SK-N-SH treated with all-trans-retinoic acid at 6 μM for 48 hours (cell line): ENCODE data around the gene CHCHD1.
A peak's percentile ranks its signal among the peaks of the same experiment; 100 is the strongest.

Source experiments
- ATAC-seq: fragments of 200-7000 bp; cut with Tn5 transposase; 3 replicates; pipeline ENCODE4 v1.9.1; 2020; ENCODE audit warnings: mild to moderate bottlenecking, moderate library complexity
- ARNTL ChIP-seq: fragments of 450-650 bp; formaldehyde crosslinking; IDR thresholded peaks from 2 replicates; pipeline ENCODE4 v1.5.0; 2020; ENCODE audit warnings: low read depth, mild to moderate bottlenecking, moderate library complexity, borderline replicate concordance
- BACH2 ChIP-seq: fragments of 250-450 bp; sonication (Bioruptor Pico); IDR thresholded peaks from 2 replicates; pipeline ENCODE4 v1.9.0; 2021; ENCODE audit warnings: mild to moderate bottlenecking, borderline replicate concordance
- CSDC2 ChIP-seq: fragments of 250-450 bp; sonication (Bioruptor Pico); IDR thresholded peaks from 2 replicates; pipeline ENCODE4 v1.5.0; 2020; ENCODE audit warnings: mild to moderate bottlenecking, moderate library complexity
- ESRRG ChIP-seq: fragments of 250-450 bp; sonication (Bioruptor Pico); IDR thresholded peaks from 2 replicates; pipeline ENCODE4 v1.6.1; 2021; ENCODE audit warnings: mild to moderate bottlenecking
- GLIS3 ChIP-seq: fragments of 250-450 bp; sonication (Bioruptor Pico); IDR thresholded peaks from 2 replicates; pipeline ENCODE4 v1.5.0; 2020; ENCODE audit warnings: mild to moderate bottlenecking, moderate library complexity
- ISL1 ChIP-seq: fragments of 250-450 bp; sonication (Bioruptor Pico); IDR thresholded peaks from 2 replicates; pipeline ENCODE4 v2.1.2; 2022; ENCODE audit warnings: mild to moderate bottlenecking, moderate library complexity
- OSR1 ChIP-seq: fragments of 250-450 bp; sonication (Bioruptor Pico); IDR thresholded peaks from 2 replicates; pipeline ENCODE4 v1.8.0; 2022; ENCODE audit warnings: moderate library complexity, mild to moderate bottlenecking, inconsistent platforms
- PPARA ChIP-seq: fragments of 250-450 bp; sonication (Bioruptor Pico); IDR thresholded peaks from 2 replicates; pipeline ENCODE4 v1.5.0; 2020; ENCODE audit warnings: mild to moderate bottlenecking, borderline replicate concordance
- RARB ChIP-seq: fragments of 250-450 bp; sonication (Bioruptor Pico); IDR thresholded peaks from 2 replicates; pipeline ENCODE4 v1.8.0; 2021; ENCODE audit warnings: mild to moderate bottlenecking, moderate library complexity
- SNAI2 ChIP-seq: fragments of 250-450 bp; sonication (Bioruptor Pico); IDR thresholded peaks from 2 replicates; pipeline ENCODE4 v1.5.0; 2020; ENCODE audit warnings: mild to moderate bottlenecking, moderate library complexity
- TOX ChIP-seq: fragments of 250-450 bp; sonication (Bioruptor Pico); IDR thresholded peaks from 2 replicates; pipeline ENCODE4 v1.8.0; 2021; ENCODE audit warnings: mild to moderate bottlenecking, moderate library complexity, borderline replicate concordance
- ZNF565 ChIP-seq: fragments of 450-650 bp; formaldehyde crosslinking; conservative IDR thresholded peaks from 2 replicates; pipeline ENCODE4 v1.5.0; 2020; ENCODE audit warnings: low read depth, mild to moderate bottlenecking, moderate library complexity
- ZNF70 ChIP-seq: fragments of 450-650 bp; formaldehyde crosslinking; IDR thresholded peaks from 2 replicates; pipeline ENCODE4 v1.5.0; 2020; ENCODE audit warnings: mild to moderate bottlenecking, moderate library complexity
- ZNF8 ChIP-seq: fragments of 450-650 bp; formaldehyde crosslinking; IDR thresholded peaks from 2 replicates; pipeline ENCODE4 v1.5.0; 2020; ENCODE audit warnings: mild to moderate bottlenecking, moderate library complexity
- TF ChIP-seq, protein P1 (sequence below): fragments of 250-450 bp; sonication (Bioruptor Pico); IDR thresholded peaks from 2 replicates; pipeline ENCODE4 v1.8.0; 2021; ENCODE audit warnings: low read depth, mild to moderate bottlenecking, moderate library complexity, borderline replicate concordance
- TF ChIP-seq, protein P2 (sequence below): fragments of 250-450 bp; sonication (Bioruptor Pico); IDR thresholded peaks from 2 replicates; pipeline ENCODE4 v1.5.1; 2021; ENCODE audit warnings: mild to moderate bottlenecking, moderate library complexity
- TF ChIP-seq, protein P3 (sequence below): fragments of 250-450 bp; sonication (Bioruptor Pico); IDR thresholded peaks from 2 replicates; pipeline ENCODE4 v1.8.0; 2020; ENCODE audit warnings: mild to moderate bottlenecking, moderate library complexity, borderline replicate concordance
- TF ChIP-seq, protein P4 (sequence below): fragments of 250-450 bp; sonication (Bioruptor Pico); IDR thresholded peaks from 2 replicates; pipeline ENCODE4 v1.5.1; 2020; ENCODE audit warnings: low read depth, mild to moderate bottlenecking, moderate library complexity
- TF ChIP-seq, protein P5 (sequence below): fragments of 250-450 bp; sonication (Bioruptor Pico); IDR thresholded peaks from 2 replicates; pipeline ENCODE4 v1.5.0; 2020; ENCODE audit warnings: mild to moderate bottlenecking, moderate library complexity

Gene CHCHD1

DNA sequence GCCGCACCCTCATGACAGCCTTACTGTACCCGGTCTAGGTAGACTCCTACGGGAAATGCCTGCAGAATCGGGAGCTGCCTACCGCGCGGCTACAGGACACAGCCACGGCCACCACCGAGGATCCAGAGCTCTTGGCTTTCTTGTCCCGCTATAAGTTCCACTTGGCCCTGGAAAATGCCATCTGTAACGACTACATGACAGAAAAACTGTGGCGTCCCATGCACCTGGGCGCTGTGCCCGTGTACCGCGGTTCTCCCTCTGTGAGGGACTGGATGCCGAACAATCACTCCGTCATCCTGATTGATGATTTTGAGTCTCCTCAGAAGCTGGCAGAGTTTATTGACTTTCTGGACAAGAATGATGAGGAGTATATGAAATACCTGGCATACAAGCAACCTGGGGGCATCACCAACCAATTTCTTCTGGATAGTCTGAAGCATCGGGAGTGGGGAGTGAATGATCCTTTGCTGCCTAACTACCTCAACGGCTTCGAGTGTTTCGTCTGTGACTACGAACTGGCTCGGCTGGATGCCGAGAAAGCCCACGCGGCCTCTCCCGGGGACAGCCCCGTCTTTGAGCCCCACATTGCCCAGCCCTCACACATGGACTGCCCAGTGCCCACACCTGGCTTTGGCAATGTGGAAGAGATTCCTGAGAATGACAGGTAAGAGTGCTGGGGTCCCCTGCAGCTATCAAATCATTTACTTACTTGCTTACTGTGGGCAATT, 8.5 kb upstream of the CHCHD1 start:
- ATAC-seq: peak; percentile 34; the same call in 2 of the 3 replicates
- TF ChIP-seq ZNF565: no peak
- TF ChIP-seq, protein P1, sequence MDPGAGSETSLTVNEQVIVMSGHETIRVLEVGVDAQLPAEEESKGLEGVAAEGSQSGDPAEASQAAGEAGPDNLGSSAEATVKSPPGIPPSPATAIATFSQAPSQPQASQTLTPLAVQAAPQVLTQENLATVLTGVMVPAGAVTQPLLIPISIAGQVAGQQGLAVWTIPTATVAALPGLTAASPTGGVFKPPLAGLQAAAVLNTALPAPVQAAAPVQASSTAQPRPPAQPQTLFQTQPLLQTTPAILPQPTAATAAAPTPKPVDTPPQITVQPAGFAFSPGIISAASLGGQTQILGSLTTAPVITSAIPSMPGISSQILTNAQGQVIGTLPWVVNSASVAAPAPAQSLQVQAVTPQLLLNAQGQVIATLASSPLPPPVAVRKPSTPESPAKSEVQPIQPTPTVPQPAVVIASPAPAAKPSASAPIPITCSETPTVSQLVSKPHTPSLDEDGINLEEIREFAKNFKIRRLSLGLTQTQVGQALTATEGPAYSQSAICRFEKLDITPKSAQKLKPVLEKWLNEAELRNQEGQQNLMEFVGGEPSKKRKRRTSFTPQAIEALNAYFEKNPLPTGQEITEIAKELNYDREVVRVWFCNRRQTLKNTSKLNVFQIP: no peak
- TF ChIP-seq RARB (CRISPR knock-in tag): no peak
- TF ChIP-seq, protein P2, sequence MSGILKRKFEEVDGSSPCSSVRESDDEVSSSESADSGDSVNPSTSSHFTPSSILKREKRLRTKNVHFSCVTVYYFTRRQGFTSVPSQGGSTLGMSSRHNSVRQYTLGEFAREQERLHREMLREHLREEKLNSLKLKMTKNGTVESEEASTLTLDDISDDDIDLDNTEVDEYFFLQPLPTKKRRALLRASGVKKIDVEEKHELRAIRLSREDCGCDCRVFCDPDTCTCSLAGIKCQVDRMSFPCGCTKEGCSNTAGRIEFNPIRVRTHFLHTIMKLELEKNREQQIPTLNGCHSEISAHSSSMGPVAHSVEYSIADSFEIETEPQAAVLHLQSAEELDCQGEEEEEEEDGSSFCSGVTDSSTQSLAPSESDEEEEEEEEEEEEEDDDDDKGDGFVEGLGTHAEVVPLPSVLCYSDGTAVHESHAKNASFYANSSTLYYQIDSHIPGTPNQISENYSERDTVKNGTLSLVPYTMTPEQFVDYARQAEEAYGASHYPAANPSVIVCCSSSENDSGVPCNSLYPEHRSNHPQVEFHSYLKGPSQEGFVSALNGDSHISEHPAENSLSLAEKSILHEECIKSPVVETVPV: no peak
- no peak for TF ChIP-seq TOX (CRISPR knock-in tag)
- TF ChIP-seq, protein P3, sequence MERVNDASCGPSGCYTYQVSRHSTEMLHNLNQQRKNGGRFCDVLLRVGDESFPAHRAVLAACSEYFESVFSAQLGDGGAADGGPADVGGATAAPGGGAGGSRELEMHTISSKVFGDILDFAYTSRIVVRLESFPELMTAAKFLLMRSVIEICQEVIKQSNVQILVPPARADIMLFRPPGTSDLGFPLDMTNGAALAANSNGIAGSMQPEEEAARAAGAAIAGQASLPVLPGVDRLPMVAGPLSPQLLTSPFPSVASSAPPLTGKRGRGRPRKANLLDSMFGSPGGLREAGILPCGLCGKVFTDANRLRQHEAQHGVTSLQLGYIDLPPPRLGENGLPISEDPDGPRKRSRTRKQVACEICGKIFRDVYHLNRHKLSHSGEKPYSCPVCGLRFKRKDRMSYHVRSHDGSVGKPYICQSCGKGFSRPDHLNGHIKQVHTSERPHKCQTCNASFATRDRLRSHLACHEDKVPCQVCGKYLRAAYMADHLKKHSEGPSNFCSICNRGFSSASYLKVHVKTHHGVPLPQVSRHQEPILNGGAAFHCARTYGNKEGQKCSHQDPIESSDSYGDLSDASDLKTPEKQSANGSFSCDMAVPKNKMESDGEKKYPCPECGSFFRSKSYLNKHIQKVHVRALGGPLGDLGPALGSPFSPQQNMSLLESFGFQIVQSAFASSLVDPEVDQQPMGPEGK: no peak
- no peak for TF ChIP-seq BACH2 (CRISPR knock-in tag)
- TF ChIP-seq, protein P4, sequence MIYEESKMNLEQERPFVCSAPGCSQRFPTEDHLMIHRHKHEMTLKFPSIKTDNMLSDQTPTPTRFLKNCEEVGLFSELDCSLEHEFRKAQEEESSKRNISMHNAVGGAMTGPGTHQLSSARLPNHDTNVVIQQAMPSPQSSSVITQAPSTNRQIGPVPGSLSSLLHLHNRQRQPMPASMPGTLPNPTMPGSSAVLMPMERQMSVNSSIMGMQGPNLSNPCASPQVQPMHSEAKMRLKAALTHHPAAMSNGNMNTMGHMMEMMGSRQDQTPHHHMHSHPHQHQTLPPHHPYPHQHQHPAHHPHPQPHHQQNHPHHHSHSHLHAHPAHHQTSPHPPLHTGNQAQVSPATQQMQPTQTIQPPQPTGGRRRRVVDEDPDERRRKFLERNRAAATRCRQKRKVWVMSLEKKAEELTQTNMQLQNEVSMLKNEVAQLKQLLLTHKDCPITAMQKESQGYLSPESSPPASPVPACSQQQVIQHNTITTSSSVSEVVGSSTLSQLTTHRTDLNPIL (CRISPR knock-in tag): no peak
- no peak for TF ChIP-seq ZNF8 (CRISPR knock-in tag)
- no peak for TF ChIP-seq GLIS3 (CRISPR knock-in tag)
- TF ChIP-seq ZNF70 (CRISPR knock-in tag): no peak
- TF ChIP-seq, all 23 proteins: peak for 0

DNA sequence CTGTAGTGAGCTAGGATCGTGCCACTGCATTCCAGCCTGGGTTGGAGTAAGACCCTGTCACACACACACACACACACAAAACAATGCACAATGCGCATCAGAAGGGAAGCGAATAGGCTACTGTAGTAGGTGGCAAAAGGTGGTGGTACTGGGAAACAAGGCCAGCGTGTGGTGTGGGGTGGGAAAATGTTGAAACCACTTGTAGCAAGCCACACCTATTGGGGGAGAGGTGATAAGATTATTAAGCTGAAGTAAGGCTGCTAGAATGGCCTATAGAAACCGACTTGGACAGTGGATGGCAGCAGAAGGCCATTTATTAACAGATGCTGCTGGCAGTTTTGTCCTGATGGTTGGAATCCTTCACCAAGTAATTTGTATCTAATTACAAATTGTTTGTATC, 7.2 kb upstream of the CHCHD1 start:
- ATAC-seq: no peak

DNA sequence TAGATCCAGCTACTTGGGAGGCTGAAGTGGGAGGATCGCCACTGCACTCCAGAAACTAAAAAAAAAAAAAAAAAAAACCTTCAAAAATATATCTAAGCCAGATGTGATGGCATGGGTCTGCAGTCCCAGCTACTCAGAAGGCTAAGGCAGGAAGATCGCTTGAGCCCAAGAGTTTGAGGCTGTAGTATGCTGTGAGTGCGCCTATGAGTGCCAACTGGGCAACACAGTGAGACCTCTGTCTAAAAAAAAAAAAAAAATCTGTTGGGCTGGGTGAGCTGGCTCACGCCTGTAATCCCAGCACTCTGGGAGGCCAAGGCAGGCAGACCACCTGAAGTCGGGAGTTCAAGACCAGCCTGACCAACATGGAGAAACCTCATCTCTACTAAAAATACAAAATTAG, 2.8 kb upstream of the CHCHD1 start:
- no peak for ATAC-seq
- TF ChIP-seq, protein P2: no peak
- TF ChIP-seq OSR1 (CRISPR knock-in tag): no peak
- TF ChIP-seq, protein P3: no peak
- TF ChIP-seq ARNTL (CRISPR knock-in tag): no peak
- TF ChIP-seq PPARA: no peak
- TF ChIP-seq ESRRG (CRISPR knock-in tag): no peak
- no peak for TF ChIP-seq SNAI2 (CRISPR knock-in tag)
- TF ChIP-seq TOX (CRISPR knock-in tag): no peak
- TF ChIP-seq ISL1 (CRISPR knock-in tag): no peak
- no peak for TF ChIP-seq ZNF565
- TF ChIP-seq BACH2 (CRISPR knock-in tag): no peak
- TF ChIP-seq CSDC2: no peak
- TF ChIP-seq RARB (CRISPR knock-in tag): no peak

More for the DNA sequence above, 7.2 kb upstream of the CHCHD1 start:
- TF ChIP-seq ARNTL (CRISPR knock-in tag) (no peak), PPARA (no peak), ZNF70 (CRISPR knock-in tag) (no peak), GLIS3 (CRISPR knock-in tag) (no peak)
- TF ChIP-seq, protein P5, sequence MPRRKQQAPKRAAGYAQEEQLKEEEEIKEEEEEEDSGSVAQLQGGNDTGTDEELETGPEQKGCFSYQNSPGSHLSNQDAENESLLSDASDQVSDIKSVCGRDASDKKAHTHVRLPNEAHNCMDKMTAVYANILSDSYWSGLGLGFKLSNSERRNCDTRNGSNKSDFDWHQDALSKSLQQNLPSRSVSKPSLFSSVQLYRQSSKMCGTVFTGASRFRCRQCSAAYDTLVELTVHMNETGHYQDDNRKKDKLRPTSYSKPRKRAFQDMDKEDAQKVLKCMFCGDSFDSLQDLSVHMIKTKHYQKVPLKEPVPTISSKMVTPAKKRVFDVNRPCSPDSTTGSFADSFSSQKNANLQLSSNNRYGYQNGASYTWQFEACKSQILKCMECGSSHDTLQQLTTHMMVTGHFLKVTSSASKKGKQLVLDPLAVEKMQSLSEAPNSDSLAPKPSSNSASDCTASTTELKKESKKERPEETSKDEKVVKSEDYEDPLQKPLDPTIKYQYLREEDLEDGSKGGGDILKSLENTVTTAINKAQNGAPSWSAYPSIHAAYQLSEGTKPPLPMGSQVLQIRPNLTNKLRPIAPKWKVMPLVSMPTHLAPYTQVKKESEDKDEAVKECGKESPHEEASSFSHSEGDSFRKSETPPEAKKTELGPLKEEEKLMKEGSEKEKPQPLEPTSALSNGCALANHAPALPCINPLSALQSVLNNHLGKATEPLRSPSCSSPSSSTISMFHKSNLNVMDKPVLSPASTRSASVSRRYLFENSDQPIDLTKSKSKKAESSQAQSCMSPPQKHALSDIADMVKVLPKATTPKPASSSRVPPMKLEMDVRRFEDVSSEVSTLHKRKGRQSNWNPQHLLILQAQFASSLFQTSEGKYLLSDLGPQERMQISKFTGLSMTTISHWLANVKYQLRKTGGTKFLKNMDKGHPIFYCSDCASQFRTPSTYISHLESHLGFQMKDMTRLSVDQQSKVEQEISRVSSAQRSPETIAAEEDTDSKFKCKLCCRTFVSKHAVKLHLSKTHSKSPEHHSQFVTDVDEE (CRISPR knock-in tag): no peak
- TF ChIP-seq, protein P2: no peak
